ENCODE results near the gene USP24.

The USP24 gene

DNA sequence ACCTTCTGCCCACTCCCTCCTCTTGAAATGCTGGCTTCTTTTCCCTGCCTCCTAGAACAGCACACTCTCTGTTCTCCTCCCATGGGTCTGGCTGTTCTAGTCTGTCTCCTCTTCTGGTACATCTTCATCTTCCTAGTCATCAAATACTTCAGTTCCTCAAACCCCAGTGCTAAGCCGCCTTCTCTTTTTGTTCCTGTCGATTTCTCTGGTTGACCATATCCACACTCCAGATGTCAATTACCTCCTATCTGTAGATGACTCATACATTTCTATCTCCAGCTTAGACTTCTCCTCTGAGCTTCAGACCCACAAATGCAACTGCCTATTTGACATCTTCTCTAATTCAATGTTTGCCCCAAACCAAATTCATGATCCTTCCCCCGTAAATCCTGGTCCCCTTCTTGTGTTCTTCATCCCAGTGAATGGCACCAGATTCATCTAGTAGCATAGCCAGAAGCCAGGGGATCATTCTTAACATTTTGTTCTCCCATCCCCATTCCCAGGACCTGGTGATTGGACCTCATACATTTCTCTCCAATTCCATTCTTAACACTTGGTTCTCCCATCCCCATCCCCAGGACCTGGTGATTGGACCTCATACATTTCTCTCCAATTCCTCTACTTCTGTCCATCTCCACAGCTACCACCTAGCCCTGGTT, 35.9 kb downstream of the USP24 start:
- DNase-seq = no peak
- in situ Hi-C loops (cut with HindIII; ENCODE audit: low pct_ligation_motif_present, low pct_unique_long_range_greater_than_20kb, low sequenced_read_pairs) = no loop called here

DNA sequence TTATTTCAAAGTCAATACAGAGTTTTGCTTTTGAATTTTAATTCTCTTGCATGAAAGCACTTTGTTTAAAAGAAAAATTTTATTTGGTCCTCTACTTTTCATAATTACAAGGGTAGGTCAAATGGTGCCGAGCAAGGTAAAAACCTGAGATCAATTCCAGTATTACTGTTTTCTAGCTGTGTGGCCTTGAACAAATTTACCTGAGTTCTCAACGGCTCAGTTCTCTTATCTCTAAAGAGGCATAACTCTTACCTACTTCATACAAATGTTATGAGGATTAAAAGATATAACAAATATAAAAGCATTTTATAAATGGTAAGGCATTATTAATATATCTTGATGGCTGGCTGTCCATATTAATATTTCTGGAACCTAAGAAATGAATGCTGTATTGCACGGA, 42.5 kb downstream of the USP24 start:
- DNase-seq = no peak
- in situ Hi-C loops (cut with HindIII; ENCODE audit: low pct_ligation_motif_present, low pct_unique_long_range_greater_than_20kb, low sequenced_read_pairs) = no loop called here

DNA sequence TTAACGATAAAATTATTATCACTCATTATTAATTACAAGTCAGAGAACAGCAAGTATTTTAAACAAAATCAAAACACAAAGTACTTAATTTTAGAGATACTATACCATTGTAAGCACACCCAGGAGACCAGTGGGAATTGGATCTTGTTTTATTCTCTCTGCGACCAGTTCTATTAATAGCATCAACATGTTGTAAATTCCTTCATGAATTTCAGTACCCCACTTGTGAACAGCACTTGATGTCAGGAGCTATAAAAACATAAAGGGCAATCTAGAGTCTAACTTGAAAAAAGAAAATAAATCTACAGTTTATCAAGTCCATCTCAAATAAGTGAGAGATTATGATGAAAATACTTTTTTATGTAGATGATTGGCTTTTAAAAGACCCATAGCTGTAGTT, 42.9 kb downstream of the USP24 start:
- in situ Hi-C loops (cut with HindIII; ENCODE audit: low pct_ligation_motif_present, low pct_unique_long_range_greater_than_20kb, low sequenced_read_pairs) = no loop called here
- no peak for DNase-seq

GRCh38 chr1:55171694-55172093, 43.5 kb downstream of the USP24 start:
- in situ Hi-C loops (cut with HindIII; ENCODE audit: low pct_ligation_motif_present, low pct_unique_long_range_greater_than_20kb, low sequenced_read_pairs) = no loop called here
- DNase-seq = no peak

DNA sequence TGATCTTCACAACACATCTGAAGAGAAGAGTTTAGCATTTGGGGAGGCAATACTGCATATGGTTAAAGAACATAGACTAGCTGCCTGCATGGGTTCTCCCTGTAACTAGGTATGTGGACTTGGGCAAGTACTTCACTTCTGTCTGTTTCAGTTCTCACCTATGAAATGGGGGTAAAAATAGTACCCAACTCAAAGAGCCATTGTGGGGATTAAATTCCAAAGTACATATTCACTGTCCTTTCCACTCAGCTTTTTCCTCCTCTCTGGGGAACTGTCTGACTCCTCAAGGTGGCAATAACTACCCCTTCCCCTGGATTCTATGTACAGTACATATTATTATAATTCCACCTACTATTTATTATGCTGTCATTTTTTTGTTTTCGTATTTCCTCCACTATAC, 44.7 kb downstream of the USP24 start:
- no peak for DNase-seq
- in situ Hi-C loops (cut with HindIII; ENCODE audit: low pct_ligation_motif_present, low pct_unique_long_range_greater_than_20kb, low sequenced_read_pairs) = no loop called here

- in situ Hi-C loops (cut with HindIII; ENCODE audit: low pct_ligation_motif_present, low pct_unique_long_range_greater_than_20kb, low sequenced_read_pairs) = no loop called here
- no peak for DNase-seq
These were observed 46.0 kb downstream of the USP24 start for GRCh38 chr1:55169126-55169525.

GRCh38 chr1:55168353-55168752, 46.8 kb downstream of the USP24 start:
- DNase-seq = no peak
- in situ Hi-C loops (cut with HindIII; ENCODE audit: low pct_ligation_motif_present, low pct_unique_long_range_greater_than_20kb, low sequenced_read_pairs) = no loop called here

DNA sequence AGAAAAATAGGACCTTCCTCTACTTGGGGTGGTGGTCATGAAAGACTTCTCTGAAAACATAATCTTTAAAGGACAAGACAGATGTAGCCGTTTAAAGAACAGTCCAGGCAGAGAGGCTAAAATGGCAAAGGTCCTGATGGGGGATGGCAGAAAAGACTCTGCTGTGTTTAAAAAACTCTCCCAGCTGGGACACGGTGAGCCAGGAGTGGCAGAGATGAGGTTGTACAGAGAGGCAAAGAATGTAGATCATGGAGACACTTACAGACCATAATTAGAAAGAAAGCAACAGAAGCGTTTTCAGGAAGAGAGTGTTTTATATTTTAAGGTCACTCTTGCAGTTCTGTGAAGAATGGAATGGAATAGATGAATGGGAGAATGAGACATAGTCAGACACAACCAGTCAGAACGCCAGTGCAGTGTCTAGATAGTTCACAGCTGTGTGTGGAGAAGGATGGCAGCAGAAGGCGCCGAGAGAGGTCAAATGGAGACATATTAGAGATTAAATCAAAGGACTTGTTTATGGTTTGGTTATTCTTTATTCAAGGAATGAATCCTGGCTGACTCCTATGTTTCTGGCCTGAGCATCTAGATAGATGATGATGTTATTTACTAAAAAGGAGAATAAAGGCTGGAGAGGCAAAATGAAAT, 47.8 kb downstream of the USP24 start:
- DNase-seq = no peak
- in situ Hi-C loops (cut with HindIII; ENCODE audit: low pct_ligation_motif_present, low pct_unique_long_range_greater_than_20kb, low sequenced_read_pairs) = no loop called here

DNA sequence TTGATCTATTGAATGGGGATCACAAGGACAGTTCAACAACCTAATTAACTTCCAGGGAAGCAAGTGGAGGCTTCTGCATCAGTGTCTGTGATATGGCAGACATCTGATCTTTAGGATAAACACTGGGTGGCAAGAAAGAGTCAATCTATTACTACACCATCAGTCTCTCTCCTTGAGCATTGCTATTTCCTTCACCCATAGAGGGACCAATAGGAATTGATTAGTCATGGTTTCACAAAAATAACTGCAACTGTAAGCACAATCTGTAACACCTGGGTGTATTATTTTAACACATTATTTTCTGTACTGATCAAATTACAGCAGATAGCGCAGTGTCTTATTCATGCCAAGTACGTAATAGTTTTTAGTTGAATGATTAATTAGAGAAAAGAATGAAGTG, 50.3 kb downstream of the USP24 start:
- no peak for DNase-seq
- in situ Hi-C loops (cut with HindIII; ENCODE audit: low pct_ligation_motif_present, low pct_unique_long_range_greater_than_20kb, low sequenced_read_pairs) = no loop called here

DNA sequence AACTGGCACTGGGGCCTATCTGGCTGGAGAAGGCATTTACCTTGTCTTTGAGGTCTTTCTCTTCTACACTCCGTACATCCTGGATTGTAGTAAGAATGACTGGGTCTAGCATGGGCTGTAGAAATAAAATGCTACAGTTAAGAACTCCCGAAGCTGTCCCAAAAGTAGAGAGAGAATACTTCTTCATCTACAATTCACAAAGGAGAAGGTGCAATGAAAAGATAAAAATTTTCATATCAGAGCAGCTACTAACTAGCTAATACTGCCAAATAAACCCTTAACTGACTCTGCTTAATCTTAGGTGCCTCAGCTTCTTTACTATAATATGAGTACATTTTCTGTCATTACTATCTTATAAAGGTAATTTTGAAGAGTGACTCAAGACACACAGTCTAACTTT, 55.6 kb downstream of the USP24 start:
- DNase-seq = no peak
- in situ Hi-C loops (cut with HindIII; ENCODE audit: low pct_ligation_motif_present, low pct_unique_long_range_greater_than_20kb, low sequenced_read_pairs) = no loop called here

GRCh38 chr1:55156608-55157007, 58.6 kb downstream of the USP24 start:
- no peak for DNase-seq
- in situ Hi-C loops (cut with HindIII; ENCODE audit: low pct_ligation_motif_present, low pct_unique_long_range_greater_than_20kb, low sequenced_read_pairs) = no loop called here

- DNase-seq = no peak
- in situ Hi-C loops (cut with HindIII; ENCODE audit: low pct_ligation_motif_present, low pct_unique_long_range_greater_than_20kb, low sequenced_read_pairs) = no loop called here
These were observed 59.1 kb downstream of the USP24 start for GRCh38 chr1:55156093-55156492.

GRCh38 chr1:55155522-55155921, 59.6 kb downstream of the USP24 start:
- DNase-seq = peak; percentile 5
- in situ Hi-C loops (cut with HindIII; ENCODE audit: low pct_ligation_motif_present, low pct_unique_long_range_greater_than_20kb, low sequenced_read_pairs) = no loop called here

GRCh38 chr1:55154616-55155015, 60.5 kb downstream of the USP24 start:
- no peak for DNase-seq
- in situ Hi-C loops (cut with HindIII; ENCODE audit: low pct_ligation_motif_present, low pct_unique_long_range_greater_than_20kb, low sequenced_read_pairs) = no loop called here

DNA sequence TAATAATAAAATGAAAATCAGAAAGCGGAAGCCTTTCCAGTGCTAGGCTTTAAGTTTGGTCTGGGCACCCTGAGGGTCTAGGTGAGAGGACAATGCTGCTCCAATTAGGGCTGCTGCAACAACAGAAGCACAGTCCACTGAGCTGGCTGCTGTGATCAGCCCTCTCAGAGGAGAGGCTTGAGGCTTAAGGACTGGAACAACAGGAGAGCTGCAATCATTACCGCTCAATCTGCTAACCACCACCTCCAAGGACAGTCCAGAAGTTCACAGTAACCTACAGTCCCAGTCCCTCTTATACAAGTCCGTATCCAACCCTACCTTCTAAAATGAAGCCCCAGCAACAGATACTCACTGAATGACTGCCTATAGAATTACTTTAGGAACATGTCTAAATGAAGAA, 62.1 kb downstream of the USP24 start:
- DNase-seq = no peak
- in situ Hi-C loops (cut with HindIII; ENCODE audit: low pct_ligation_motif_present, low pct_unique_long_range_greater_than_20kb, low sequenced_read_pairs) = no loop called here

DNA sequence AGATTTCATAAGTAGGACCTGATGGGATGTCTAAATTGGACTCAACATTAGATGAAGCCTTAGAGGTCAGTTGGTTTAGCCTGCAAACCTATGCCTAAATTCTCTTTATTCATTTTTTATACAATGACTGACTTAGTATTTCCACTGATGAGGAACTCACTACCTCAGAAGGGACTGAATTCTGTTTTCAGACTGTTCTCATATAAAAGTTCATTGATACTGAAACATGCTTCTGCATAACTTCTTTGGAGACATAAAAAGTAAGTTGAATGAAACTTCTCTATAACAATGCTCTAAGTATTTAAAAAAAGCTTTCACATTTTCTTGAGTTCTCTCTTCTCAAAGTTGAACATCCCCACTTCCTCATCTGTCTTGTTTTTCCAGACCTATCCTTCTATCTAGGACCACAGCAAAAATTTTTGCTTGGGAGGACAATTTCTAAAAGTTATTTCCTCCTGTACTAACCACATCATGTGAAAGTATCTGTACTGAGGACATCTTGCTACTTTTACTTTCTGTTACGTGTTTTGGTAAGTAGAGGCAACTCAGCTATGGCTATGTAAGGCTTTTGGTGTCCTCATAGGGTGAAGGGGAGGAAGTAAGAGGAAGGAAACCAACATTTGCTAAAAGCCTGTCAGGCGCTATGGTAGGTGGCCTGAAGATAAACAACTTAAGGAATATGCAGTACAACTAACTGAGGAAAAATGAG, 64.1 kb downstream of the USP24 start:
- DNase-seq = no peak
- in situ Hi-C loops (cut with HindIII; ENCODE audit: low pct_ligation_motif_present, low pct_unique_long_range_greater_than_20kb, low sequenced_read_pairs) = no loop called here

DNA sequence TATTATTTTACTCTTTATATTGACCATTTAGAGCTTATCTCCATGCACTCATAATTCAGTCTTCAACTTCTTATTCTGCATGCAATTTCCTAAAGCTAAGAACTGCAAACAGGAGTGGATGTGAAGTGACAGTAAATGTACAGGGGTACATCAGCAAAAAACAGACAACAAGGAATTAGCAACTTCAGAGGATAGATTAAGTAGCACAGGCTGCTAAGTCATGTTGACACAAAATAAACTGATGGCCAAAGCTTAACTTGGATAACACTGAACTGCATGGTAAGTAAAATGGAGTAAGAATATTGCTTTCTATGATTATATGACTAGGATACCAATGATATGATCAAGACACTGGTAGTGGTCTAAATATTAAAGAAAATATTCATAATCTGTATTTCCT, 66.5 kb downstream of the USP24 start:
- in situ Hi-C loops (cut with HindIII; ENCODE audit: low pct_ligation_motif_present, low pct_unique_long_range_greater_than_20kb, low sequenced_read_pairs) = no loop called here

DNA sequence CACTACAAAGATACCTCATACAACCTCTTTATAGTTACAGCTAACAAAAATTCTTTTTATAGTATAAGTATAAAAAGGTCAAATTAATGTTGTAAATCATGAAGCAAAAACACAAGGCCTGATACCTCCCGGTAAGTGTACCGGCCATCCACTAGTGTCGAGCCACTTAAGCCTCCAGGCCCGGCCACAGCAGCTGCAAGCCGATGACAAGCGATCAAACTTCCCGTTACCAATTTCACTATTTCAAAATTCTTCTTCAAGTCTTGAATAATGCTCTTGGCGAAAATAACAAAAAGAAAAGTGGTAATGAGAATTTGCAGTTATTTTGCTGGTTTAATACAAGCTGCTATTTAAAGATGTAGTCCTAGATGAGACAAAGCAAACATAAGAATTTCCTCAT, 67.6 kb downstream of the USP24 start:
- in situ Hi-C loops (cut with HindIII; ENCODE audit: low pct_ligation_motif_present, low pct_unique_long_range_greater_than_20kb, low sequenced_read_pairs) = no loop called here
- no peak for DNase-seq

More for the DNA sequence above, 66.5 kb downstream of the USP24 start:
- DNase-seq = no peak

DNA sequence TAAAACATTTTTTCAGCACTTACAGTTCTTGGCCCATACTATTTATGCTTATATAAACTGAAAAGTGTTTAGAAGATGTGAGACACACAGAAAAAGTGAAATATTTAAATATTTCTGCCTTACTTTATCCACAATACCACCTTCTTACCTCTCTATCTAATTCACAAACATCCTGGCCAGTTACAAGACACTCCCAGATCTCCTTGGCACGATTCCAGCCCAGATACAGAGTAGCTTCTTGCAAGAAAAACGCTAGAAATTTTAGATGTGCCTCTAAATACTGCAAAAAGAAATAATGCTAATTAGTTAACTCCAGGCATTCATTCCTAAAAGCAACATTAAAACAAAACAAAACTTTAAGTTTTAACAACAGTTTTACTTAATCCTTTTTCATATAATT, 68.4 kb downstream of the USP24 start:
- in situ Hi-C loops (cut with HindIII; ENCODE audit: low pct_ligation_motif_present, low pct_unique_long_range_greater_than_20kb, low sequenced_read_pairs) = no loop called here
- no peak for DNase-seq

GRCh38 chr1:55144886-55145285, 70.3 kb downstream of the USP24 start:
- in situ Hi-C loops (cut with HindIII; ENCODE audit: low pct_ligation_motif_present, low pct_unique_long_range_greater_than_20kb, low sequenced_read_pairs) = no loop called here
- no peak for DNase-seq

Measured in ACHN (cell line).